ENCODE measurements around the gene SIRT1.

GRCh38 chr10:67884313-67884841 is at the start of gene SIRT1:
- TF ChIP-seq PAX8 (IDR thresholded peaks at IDR 0.05) (no peak), CTCF (IDR thresholded peaks at IDR 0.05 in 2 of 3, conservative IDR thresholded peaks at IDR 0.05 in 1 of 3; ENCODE audit: control insufficient read depth in 2 of 3, extremely low read depth in 1 of 3, insufficient read depth in 1 of 3, low read depth in 3 of 3, low read length in 3 of 3) (peak in 1 of 3 experiments; percentile 15; a peak in 1 of 6 replicates), CHD2 (IDR thresholded peaks at IDR 0.05; ENCODE audit: borderline replicate concordance, low read depth, low read length) (no peak), SIX5 (IDR thresholded peaks at IDR 0.05; ENCODE audit: low read depth, low read length, severe bottlenecking) (no peak), EZH2 (IDR thresholded peaks at IDR 0.05; ENCODE audit: borderline replicate concordance, control insufficient read depth, low read depth, low read length) (no peak), CBX5 (IDR thresholded peaks at IDR 0.05; ENCODE audit: low read depth) (no peak), SIN3A (IDR thresholded peaks at IDR 0.05; ENCODE audit: low read depth, low read length) (no peak), TCF7 (IDR thresholded peaks at IDR 0.05; ENCODE audit: borderline replicate concordance) (no peak; the same call in 1 of the 2 replicates), ZNF217 (IDR thresholded peaks at IDR 0.05) (peak; percentile 74; the same call in 1 of the 2 replicates), POLR2A (IDR thresholded peaks at IDR 0.05; ENCODE audit: low read depth, low read length) (peak; percentile 91)
- TF ChIP-seq, protein P1, sequence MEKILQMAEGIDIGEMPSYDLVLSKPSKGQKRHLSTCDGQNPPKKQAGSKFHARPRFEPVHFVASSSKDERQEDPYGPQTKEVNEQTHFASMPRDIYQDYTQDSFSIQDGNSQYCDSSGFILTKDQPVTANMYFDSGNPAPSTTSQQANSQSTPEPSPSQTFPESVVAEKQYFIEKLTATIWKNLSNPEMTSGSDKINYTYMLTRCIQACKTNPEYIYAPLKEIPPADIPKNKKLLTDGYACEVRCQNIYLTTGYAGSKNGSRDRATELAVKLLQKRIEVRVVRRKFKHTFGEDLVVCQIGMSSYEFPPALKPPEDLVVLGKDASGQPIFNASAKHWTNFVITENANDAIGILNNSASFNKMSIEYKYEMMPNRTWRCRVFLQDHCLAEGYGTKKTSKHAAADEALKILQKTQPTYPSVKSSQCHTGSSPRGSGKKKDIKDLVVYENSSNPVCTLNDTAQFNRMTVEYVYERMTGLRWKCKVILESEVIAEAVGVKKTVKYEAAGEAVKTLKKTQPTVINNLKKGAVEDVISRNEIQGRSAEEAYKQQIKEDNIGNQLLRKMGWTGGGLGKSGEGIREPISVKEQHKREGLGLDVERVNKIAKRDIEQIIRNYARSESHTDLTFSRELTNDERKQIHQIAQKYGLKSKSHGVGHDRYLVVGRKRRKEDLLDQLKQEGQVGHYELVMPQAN (conservative IDR thresholded peaks at IDR 0.05): peak; percentile 85
- TF ChIP-seq, protein P2, sequence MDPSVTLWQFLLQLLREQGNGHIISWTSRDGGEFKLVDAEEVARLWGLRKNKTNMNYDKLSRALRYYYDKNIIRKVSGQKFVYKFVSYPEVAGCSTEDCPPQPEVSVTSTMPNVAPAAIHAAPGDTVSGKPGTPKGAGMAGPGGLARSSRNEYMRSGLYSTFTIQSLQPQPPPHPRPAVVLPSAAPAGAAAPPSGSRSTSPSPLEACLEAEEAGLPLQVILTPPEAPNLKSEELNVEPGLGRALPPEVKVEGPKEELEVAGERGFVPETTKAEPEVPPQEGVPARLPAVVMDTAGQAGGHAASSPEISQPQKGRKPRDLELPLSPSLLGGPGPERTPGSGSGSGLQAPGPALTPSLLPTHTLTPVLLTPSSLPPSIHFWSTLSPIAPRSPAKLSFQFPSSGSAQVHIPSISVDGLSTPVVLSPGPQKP (IDR thresholded peaks at IDR 0.05; ENCODE audit: low read depth, low read length): 0 out of 2 replicates have a peak, but pooled peaks have one; percentile 22
